Esophagus mucosa (tissue), 1 donor: Measurements from ENCODE around the gene UROC1. TPM values are rescaled to one million over a fixed set of nuclear protein-coding genes. Genes with fewer than 3 reads are reported as not detected.

Experiments used
- ATAC-seq: fragments of 200-7000 bp; cut with Tn5 transposase; one replicate; pipeline ENCODE4 v1.9.1; 2020
- total RNA-seq: library from RNA; stranded (reverse); gene quantifications from one replicate; pipeline ENCODE4 v1.2.4, GENCODE V29; 2023
- donor health status: DM: yes; HTN: yes; CAD: no.

Gene UROC1
- total RNA-seq, 1 donor from 2014 or later, result not detected

GRCh38 chr3:126530171-126531050 lies 12.8 kb upstream of the UROC1 start:
- ATAC-seq, result peak; percentile 16

GRCh38 chr3:126529585-126530170 lies 12.1 kb upstream of the UROC1 start:
- peak; percentile 7 for ATAC-seq

GRCh38 chr3:126528800-126529541 lies 11.4 kb upstream of the UROC1 start:
- ATAC-seq, result no peak

GRCh38 chr3:126528419-126528799 lies 10.8 kb upstream of the UROC1 start:
- ATAC-seq, result no peak

- no peak for ATAC-seq
Measured at GRCh38 chr3:126527455-126528211, 10.1 kb upstream of the UROC1 start.

- no peak for ATAC-seq
Measured at GRCh38 chr3:126527006-126527405, 9.4 kb upstream of the UROC1 start.

GRCh38 chr3:126526668-126527005 lies 9.1 kb upstream of the UROC1 start:
- ATAC-seq, result no peak

GRCh38 chr3:126525853-126526667 lies 8.5 kb upstream of the UROC1 start:
- no peak for ATAC-seq

- no peak for ATAC-seq
Measured at GRCh38 chr3:126525091-126525852, 7.7 kb upstream of the UROC1 start.

- ATAC-seq, result no peak
Measured at GRCh38 chr3:126524429-126524988, 6.9 kb upstream of the UROC1 start.

- peak; percentile 65 for ATAC-seq
Measured at GRCh38 chr3:126523745-126524428, 6.3 kb upstream of the UROC1 start, which contains the start of gene CHST13. Gene CHST13 (plus strand): TSS chr3:126524155. CDS start chr3:126524333, 178 bp downstream.

GRCh38 chr3:126522363-126522788 lies 4.8 kb upstream of the UROC1 start:
- no peak for ATAC-seq

- no peak for ATAC-seq
Measured at GRCh38 chr3:126521122-126521891, 3.7 kb upstream of the UROC1 start.

- ATAC-seq, result no peak
Measured at GRCh38 chr3:126519506-126520455, 2.2 kb upstream of the UROC1 start.

- ATAC-seq, result no peak
Measured at GRCh38 chr3:126518779-126519177, 1.2 kb upstream of the UROC1 start.

- ATAC-seq, result no peak
Measured at GRCh38 chr3:126517986-126518778, 609 bp upstream of the UROC1 start.

- no peak for ATAC-seq
Measured at GRCh38 chr3:126516936-126517290, 660 bp downstream of the UROC1 start.
